Measurements from ENCODE around the gene PAQR9. TPM values are rescaled to one million over a fixed set of nuclear protein-coding genes. Genes with fewer than 3 reads are reported as not detected.

The PAQR9 gene
- total and polyA plus RNA-seq, 9 of the 15 experiments (the other 6 are each of a cell fraction or from before 2014, with no cell fraction given) = 0.04 to 0.58 (median 0.22) TPM

DNA sequence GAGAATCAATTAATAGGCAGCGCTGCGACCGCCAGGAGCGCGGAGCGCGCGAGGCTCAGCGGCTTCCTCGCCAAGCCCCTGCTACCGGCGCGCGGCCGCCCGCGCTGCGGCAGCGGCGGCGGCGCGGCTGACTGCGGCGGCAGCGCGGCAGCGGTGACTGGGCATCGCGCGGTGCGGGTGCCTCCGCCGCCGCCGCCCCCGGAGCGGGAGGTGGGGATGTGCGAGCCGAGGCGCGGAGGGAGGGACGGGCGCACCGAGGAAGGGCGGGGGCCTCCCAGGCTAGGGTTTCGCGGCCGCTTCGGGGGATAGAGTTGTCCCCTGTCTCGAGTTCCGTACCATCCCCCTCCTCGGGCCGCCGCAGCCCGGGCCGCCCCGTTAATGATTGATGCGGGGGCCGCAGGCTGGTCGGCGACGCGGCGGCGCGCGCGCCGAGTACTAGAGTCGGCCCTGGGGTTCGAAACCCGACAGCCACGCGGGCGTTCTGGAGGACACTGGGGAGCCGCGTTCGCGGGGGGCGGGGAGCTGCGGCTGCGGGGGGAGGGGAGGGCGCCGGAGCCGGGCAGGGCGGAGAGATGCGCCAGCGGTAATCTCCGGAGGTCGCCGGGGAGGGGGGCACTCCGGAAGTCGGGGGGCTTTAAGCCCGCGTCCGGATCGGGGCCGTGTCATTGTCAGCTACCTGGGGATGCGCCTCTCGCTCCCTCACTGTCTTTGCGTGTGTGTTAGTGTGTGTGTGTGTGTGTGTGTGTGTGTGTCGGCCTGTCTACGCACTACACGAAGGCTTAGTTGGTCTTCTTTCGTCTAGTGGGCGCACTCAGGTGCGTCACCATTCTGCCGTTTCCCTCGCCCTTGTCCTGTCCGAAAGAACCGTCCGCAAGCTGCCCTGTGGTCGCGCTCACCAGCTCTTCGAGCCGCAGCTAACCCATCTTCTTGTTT, at the start of gene PAQR9 (continued):
- no peak for TF ChIP-seq HEY1 (CRISPR knock-in tag; IDR thresholded peaks at IDR 0.05; ENCODE audit: borderline replicate concordance)
- TF ChIP-seq SFPQ (IDR thresholded peaks at IDR 0.05; ENCODE audit: low read depth, low read length) = no peak
- peak; percentile 46 for TF ChIP-seq CCNT2 (IDR thresholded peaks at IDR 0.05; ENCODE audit: borderline replicate concordance, extremely low read depth, insufficient read length, low read depth, low read length)
- no peak for TF ChIP-seq TCF15 (CRISPR knock-in tag; IDR thresholded peaks at IDR 0.05)
- TF ChIP-seq NFE2L1 (tag; IDR thresholded peaks at IDR 0.05; ENCODE audit: borderline replicate concordance, low read depth) = no peak
- no peak for TF ChIP-seq THRAP3 (IDR thresholded peaks at IDR 0.05; ENCODE audit: borderline replicate concordance)
- TF ChIP-seq CC2D1A (IDR thresholded peaks at IDR 0.05) = no peak
- TF ChIP-seq ZFP1 (CRISPR knock-in tag; IDR thresholded peaks at IDR 0.05) = no peak
- TF ChIP-seq NCOA2 (IDR thresholded peaks at IDR 0.05; ENCODE audit: partially characterized antibody in 2 of 2) = no peak
- TF ChIP-seq ZNF175 (CRISPR knock-in tag; IDR thresholded peaks at IDR 0.05; ENCODE audit: low read depth) = no peak
- no peak for TF ChIP-seq CSDE1 (IDR thresholded peaks at IDR 0.05)
- TF ChIP-seq ZNF253 (CRISPR knock-in tag; conservative IDR thresholded peaks at IDR 0.05) = no peak
- no peak for TF ChIP-seq ZNF644 (tag; IDR thresholded peaks at IDR 0.05; ENCODE audit: low read depth)
- TF ChIP-seq ZBTB43 (CRISPR knock-in tag; IDR thresholded peaks at IDR 0.05) = no peak
- TF ChIP-seq DMBX1 (CRISPR knock-in tag; IDR thresholded peaks at IDR 0.05; ENCODE audit: borderline replicate concordance) = no peak
- peak; percentile 72 for TF ChIP-seq EGR1 (conservative IDR thresholded peaks at IDR 0.05)
- no peak for TF ChIP-seq HNRNPLL (IDR thresholded peaks at IDR 0.05; ENCODE audit: low read depth, low read length, poor library complexity, severe bottlenecking)
- TF ChIP-seq POLR2G (IDR thresholded peaks at IDR 0.05; ENCODE audit: low read depth, low read length) = peak; percentile 77
- no peak for TF ChIP-seq TCF7 (IDR thresholded peaks at IDR 0.05; ENCODE audit: borderline replicate concordance)
- no peak for TF ChIP-seq ZNF639 (CRISPR knock-in tag; conservative IDR thresholded peaks at IDR 0.05 in 1 of 2, IDR thresholded peaks at IDR 0.05 in 1 of 2)
- TF ChIP-seq, protein P1, sequence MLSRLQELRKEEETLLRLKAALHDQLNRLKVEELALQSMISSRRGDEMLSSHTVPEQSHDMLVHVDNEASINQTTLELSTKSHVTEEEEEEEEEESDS (CRISPR knock-in tag; IDR thresholded peaks at IDR 0.05) = no peak

Measured in K562 (cell line).